Measurements from ENCODE around the gene POLQ.

Gene POLQ

DNA sequence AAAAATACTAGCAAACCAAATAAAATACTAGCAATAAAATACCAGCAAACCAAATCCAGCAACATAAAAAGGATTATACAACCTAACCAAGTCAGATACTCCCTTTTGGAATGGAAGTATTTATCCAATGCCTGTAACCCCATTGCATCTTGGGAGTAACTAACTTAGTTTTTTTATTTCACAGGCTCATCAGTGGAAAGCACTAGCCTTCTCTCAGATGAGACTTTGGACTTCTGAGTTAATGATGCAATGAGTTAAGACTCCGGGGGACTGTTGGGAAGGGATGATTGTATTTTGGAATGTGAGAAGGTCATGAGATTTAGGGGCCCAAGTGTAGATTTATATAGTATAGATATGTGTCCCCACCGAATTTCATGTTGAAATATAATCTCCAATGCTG, 41.2 kb downstream of the POLQ start:
- Histone ChIP-seq H3K79me2 (ENCODE audit: control insufficient read depth, low read length) (no peaks in the 10 kb centered on the region; the same call in 1 of the 2 replicates), H3K9me3 (ENCODE audit: control insufficient read depth, insufficient read depth, low read length) (no peaks in the 10 kb centered on the region), H3K27me3 (ENCODE audit: control insufficient read depth, low read length) (no peaks in the 10 kb centered on the region), H3K4me1 (ENCODE audit: control insufficient read depth, low read length) (no peaks in the 10 kb centered on the region), H3K9me2 (replicated peaks; ENCODE audit: control insufficient read depth, low read length) (no peaks in the 10 kb centered on the region), H3F3A (ENCODE audit: control insufficient read depth, insufficient read depth) (no peaks in the 10 kb centered on the region), H3K4me2 (ENCODE audit: low read length) (no peak overlapping the region), H3K27ac (ENCODE audit: low read depth, low read length) (no peak overlapping the region), H3K36me3 (ENCODE audit: control insufficient read depth, low read length) (peaks cover 72% of the 10 kb centered on the region), H4K20me1 (ENCODE audit: control insufficient read depth, insufficient read depth, low read depth, low read length) (no peaks in the 10 kb centered on the region), H3K4me3 (ENCODE audit: low read length) (no peak overlapping the region)
- TF ChIP-seq EZH2phosphoT487 (IDR thresholded peaks at IDR 0.05; ENCODE audit: borderline replicate concordance, low read length), result no peak
- TF ChIP-seq, protein P1, sequence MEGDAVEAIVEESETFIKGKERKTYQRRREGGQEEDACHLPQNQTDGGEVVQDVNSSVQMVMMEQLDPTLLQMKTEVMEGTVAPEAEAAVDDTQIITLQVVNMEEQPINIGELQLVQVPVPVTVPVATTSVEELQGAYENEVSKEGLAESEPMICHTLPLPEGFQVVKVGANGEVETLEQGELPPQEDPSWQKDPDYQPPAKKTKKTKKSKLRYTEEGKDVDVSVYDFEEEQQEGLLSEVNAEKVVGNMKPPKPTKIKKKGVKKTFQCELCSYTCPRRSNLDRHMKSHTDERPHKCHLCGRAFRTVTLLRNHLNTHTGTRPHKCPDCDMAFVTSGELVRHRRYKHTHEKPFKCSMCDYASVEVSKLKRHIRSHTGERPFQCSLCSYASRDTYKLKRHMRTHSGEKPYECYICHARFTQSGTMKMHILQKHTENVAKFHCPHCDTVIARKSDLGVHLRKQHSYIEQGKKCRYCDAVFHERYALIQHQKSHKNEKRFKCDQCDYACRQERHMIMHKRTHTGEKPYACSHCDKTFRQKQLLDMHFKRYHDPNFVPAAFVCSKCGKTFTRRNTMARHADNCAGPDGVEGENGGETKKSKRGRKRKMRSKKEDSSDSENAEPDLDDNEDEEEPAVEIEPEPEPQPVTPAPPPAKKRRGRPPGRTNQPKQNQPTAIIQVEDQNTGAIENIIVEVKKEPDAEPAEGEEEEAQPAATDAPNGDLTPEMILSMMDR (IDR thresholded peaks at IDR 0.05; ENCODE audit: low read depth, low read length, poor library complexity, severe bottlenecking), result no peak

DNA sequence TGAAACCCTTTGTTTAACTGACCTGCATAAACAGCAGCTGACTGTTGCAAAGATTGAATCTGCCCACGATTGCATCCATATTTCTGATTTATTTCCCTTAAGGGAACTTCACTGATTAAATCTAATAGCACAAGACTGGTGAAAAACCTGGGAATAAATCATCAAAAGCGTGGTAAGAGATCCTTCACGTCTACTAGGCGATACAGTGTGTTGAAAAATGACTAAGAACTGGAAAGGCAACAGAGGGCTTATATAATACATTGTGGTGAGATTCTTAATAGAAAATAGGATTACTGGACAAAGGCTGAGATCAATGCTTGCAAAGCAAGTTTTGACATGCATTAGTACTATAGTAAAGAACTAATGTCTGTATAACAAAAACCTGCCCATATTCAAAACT, 49.0 kb downstream of the POLQ start:
- TF ChIP-seq EZH2phosphoT487 (IDR thresholded peaks at IDR 0.05; ENCODE audit: borderline replicate concordance, low read length), result no peak
- TF ChIP-seq, protein P1 (IDR thresholded peaks at IDR 0.05; ENCODE audit: low read depth, low read length, poor library complexity, severe bottlenecking), result no peak
- Histone ChIP-seq H3K4me2 (ENCODE audit: low read length) (no peak overlapping the region), H4K20me1 (ENCODE audit: control insufficient read depth, insufficient read depth, low read depth, low read length) (no peaks in the 10 kb centered on the region), H3K4me1 (ENCODE audit: control insufficient read depth, low read length) (no peaks in the 10 kb centered on the region), H3K27me3 (ENCODE audit: control insufficient read depth, low read length) (no peaks in the 10 kb centered on the region), H3K9me2 (replicated peaks; ENCODE audit: control insufficient read depth, low read length) (no peaks in the 10 kb centered on the region), H3F3A (ENCODE audit: control insufficient read depth, insufficient read depth) (no peaks in the 10 kb centered on the region), H3K4me3 (ENCODE audit: low read length) (no peak overlapping the region), H3K79me2 (ENCODE audit: control insufficient read depth, low read length) (no peaks in the 10 kb centered on the region), H3K27ac (ENCODE audit: low read depth, low read length) (no peak overlapping the region), H3K9me3 (ENCODE audit: control insufficient read depth, insufficient read depth, low read length) (no peaks in the 10 kb centered on the region), H3K36me3 (ENCODE audit: control insufficient read depth, low read length) (peaks cover 51% of the 10 kb centered on the region)

DNA sequence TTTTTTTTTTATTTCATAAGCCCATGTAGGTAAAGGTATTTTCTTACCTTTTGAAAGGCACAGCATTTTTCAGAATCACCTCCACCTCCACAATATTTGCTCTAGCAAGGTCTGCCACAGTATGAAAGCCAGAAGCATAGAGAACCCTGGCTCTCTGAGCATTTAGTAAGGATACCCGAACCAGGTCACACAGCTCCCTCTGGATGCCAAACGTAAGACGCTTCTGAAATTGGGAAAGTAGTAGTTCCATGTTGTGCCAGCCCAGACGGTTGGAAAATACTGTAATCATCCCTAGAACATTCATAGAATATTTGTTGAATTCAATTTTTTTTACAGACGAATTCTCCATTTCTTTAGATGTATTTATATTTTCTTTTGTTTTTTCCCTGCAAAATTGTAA, 52.4 kb downstream of the POLQ start:
- Histone ChIP-seq H3K9me2 (replicated peaks; ENCODE audit: control insufficient read depth, low read length) (no peaks in the 10 kb centered on the region), H3K4me3 (ENCODE audit: low read length) (no peak overlapping the region), H4K20me1 (ENCODE audit: control insufficient read depth, insufficient read depth, low read depth, low read length) (no peaks in the 10 kb centered on the region), H3K9me3 (ENCODE audit: control insufficient read depth, insufficient read depth, low read length) (no peaks in the 10 kb centered on the region), H3K36me3 (ENCODE audit: control insufficient read depth, low read length) (peaks cover 73% of the 10 kb centered on the region), H3K27me3 (ENCODE audit: control insufficient read depth, low read length) (no peaks in the 10 kb centered on the region), H3K4me2 (ENCODE audit: low read length) (no peak overlapping the region), H3K79me2 (ENCODE audit: control insufficient read depth, low read length) (no peaks in the 10 kb centered on the region), H3K27ac (ENCODE audit: low read depth, low read length) (no peak overlapping the region), H3K4me1 (ENCODE audit: control insufficient read depth, low read length) (no peaks in the 10 kb centered on the region), H3F3A (ENCODE audit: control insufficient read depth, insufficient read depth) (peaks cover 2% of the 10 kb centered on the region; the same call in 1 of the 2 replicates)
- no peak for TF ChIP-seq EZH2phosphoT487 (IDR thresholded peaks at IDR 0.05; ENCODE audit: borderline replicate concordance, low read length)
- TF ChIP-seq, protein P1 (IDR thresholded peaks at IDR 0.05; ENCODE audit: low read depth, low read length, poor library complexity, severe bottlenecking), result no peak
